ENCODE data around the gene RBBP8NL. TPM values are rescaled to one million over a fixed set of nuclear protein-coding genes. Genes with fewer than 3 reads are reported as not detected.
A peak's percentile ranks its signal among the peaks of the same experiment; 100 is the strongest.

The RBBP8NL gene
- total and polyA plus RNA-seq, 4 donors: 0.21 to 1.3 (median 1.1) TPM

DNA sequence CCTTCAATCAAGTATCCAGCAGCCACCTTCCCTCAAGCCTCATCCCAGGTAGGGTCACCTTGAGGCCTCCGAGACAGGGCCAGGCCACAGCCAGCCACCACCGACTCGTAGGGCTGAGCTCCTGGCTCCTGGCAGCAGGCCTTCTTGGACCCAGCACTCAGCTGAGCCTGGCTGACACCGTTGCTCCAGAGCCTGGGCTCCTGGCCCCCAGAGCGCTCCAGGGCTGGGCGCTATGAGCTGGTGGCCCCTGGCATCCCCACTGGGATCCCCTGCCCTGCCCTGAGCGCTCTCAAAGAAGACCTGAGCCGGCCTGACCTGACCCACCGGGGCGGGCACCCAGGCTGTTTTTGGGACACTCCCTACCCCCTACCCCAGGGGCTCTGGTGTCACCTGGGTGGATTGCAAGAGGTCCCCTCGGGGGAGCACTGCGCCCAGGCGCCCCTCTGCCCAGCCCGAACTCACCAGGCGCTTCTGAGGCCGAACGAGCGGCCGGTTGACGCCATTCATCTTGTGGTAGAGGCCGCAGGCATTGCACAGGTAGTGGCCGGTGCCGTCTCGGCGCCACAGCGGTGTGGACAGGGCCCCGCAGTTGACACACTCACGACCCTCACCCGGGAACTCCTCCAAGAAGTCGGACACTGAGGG, 45.7 kb upstream of the RBBP8NL start:
- no peak overlapping the region for H3K4me3 ChIP-seq
- peaks cover 0 to 47% (median 12%) of the 10 kb centered on the region in 5 donors for H3K4me1 ChIP-seq (ENCODE audit: control insufficient read depth in 5 of 5, insufficient read depth in 5 of 5, low read length in 5 of 5)
- DNase-seq (peak in 1 of 3 donors; percentile 19), ATAC-seq (ENCODE audit: insufficient read depth, low FRiP score) (no peak)
- no peaks in the 10 kb centered on the region for H3K9me3 ChIP-seq (ENCODE audit: control insufficient read depth in 4 of 4, insufficient read depth in 3 of 4, low read length in 3 of 4)
- peaks cover 0 to 27% (median 8%) of the 10 kb centered on the region in 4 donors for H3K36me3 ChIP-seq (ENCODE audit: control insufficient read depth in 4 of 4, insufficient read depth in 4 of 4, low read length in 4 of 4)
- H3K27me3 ChIP-seq (ENCODE audit: control insufficient read depth in 3 of 3, insufficient read depth in 3 of 3, low read length in 2 of 3): peaks cover 2 to 20% (median 15%) of the 10 kb centered on the region in 3 donors
- 61 to 75% methylated on average over 30 of the region's 30 CpGs for WGBS, 2 donors
- TF ChIP-seq, protein P1, sequence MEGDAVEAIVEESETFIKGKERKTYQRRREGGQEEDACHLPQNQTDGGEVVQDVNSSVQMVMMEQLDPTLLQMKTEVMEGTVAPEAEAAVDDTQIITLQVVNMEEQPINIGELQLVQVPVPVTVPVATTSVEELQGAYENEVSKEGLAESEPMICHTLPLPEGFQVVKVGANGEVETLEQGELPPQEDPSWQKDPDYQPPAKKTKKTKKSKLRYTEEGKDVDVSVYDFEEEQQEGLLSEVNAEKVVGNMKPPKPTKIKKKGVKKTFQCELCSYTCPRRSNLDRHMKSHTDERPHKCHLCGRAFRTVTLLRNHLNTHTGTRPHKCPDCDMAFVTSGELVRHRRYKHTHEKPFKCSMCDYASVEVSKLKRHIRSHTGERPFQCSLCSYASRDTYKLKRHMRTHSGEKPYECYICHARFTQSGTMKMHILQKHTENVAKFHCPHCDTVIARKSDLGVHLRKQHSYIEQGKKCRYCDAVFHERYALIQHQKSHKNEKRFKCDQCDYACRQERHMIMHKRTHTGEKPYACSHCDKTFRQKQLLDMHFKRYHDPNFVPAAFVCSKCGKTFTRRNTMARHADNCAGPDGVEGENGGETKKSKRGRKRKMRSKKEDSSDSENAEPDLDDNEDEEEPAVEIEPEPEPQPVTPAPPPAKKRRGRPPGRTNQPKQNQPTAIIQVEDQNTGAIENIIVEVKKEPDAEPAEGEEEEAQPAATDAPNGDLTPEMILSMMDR (IDR thresholded peaks at IDR 0.05; ENCODE audit: control extremely low read depth, extremely low read depth): no peak
- no peak overlapping the region for H3K9ac ChIP-seq (ENCODE audit: insufficient read depth in 1 of 2, low read length in 2 of 2)
- no peak overlapping the region for H3K27ac ChIP-seq (ENCODE audit: low read depth in 1 of 2, low read length in 1 of 2)

DNA sequence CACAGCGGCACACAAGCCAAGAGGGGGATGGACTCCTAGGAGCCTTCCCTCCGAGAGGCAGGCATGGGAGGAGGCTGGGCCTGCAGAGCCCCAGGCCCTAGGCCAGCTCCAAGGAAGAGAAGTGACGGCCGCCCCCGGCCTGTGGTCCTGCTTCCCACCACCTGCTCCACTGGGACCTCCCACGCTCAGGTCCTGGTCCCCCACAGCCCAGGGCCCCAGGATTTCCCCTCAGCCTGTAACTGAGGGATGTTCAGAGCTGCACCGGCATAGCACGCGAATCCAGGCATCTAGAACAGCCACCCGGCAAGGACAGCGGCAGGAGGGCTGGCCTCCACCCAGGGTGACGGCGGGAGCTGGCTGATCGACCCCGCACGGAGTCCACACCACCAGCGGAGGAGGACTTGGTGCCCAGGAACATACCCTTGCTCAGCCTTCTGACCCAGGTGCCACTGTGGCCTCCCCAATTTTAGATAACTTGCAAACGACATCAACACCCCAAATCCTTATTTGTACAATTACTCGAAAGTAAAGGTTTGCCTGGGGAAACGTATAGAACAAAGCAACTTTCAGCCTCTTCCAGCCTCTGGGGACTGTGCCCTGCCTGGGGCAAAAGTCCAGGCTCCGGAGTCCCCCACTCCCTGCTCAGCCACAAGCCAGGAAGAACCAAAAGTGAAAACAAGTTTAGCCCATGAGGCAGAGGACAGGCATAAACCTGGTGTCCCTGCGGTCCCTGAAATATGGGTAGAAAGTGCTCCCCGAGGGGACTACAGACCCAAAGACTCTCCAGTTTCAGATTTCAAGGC, 45.0 kb upstream of the RBBP8NL start:
- 83 to 87% methylated on average over 23 of the region's 23 CpGs for WGBS, 2 donors
- DNase-seq: no peak
- Histone ChIP-seq H3K4me1 (ENCODE audit: control insufficient read depth in 5 of 5, insufficient read depth in 5 of 5, low read length in 5 of 5) (peaks cover 0 to 47% (median 14%) of the 10 kb centered on the region in 5 donors), H3K9ac (ENCODE audit: insufficient read depth in 1 of 2, low read length in 2 of 2) (no peak overlapping the region), H3K27me3 (ENCODE audit: control insufficient read depth in 3 of 3, insufficient read depth in 3 of 3, low read length in 2 of 3) (peaks cover 2 to 20% (median 15%) of the 10 kb centered on the region in 3 donors), H3K27ac (ENCODE audit: low read depth in 1 of 2, low read length in 1 of 2) (peak overlapping the region in 1 of 2 donors; percentile 46), H3K9me3 (ENCODE audit: control insufficient read depth in 4 of 4, insufficient read depth in 3 of 4, low read length in 3 of 4) (no peaks in the 10 kb centered on the region), H3K36me3 (ENCODE audit: control insufficient read depth in 4 of 4, insufficient read depth in 4 of 4, low read length in 4 of 4) (peaks cover 0 to 27% (median 8%) of the 10 kb centered on the region in 4 donors), H3K4me3 (no peak overlapping the region)
- TF ChIP-seq, protein P1 (IDR thresholded peaks at IDR 0.05; ENCODE audit: control extremely low read depth, extremely low read depth): no peak
- no peak for ATAC-seq (ENCODE audit: insufficient read depth, low FRiP score)

DNA sequence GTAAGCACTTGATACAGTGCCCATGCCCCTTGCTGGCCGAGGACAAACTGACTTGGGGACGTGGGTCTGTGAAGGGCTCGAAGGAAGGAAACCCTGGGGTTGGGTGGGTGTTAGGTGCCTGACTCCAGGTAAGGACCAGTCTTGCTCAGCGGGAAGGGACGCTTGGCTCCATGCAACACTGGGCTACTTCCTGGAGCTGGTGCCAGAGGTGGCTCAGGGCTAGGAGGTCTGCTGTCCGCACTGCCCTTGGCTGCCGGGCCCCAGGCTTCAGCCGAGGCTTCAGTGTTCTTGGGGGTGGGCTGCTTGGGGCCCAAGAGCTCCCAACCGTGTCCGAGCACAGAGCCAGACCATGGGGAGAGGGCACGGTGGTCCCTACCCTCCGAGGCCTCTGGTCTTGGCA, 43.1 kb upstream of the RBBP8NL start:
- 72 to 83% methylated on average over 12 of the region's 12 CpGs for WGBS, 2 donors
- peak overlapping the region in 1 of 2 donors; percentile 13 for H3K9ac ChIP-seq (ENCODE audit: insufficient read depth in 1 of 2, low read length in 2 of 2)

More for the DNA sequence above, 43.1 kb upstream of the RBBP8NL start:
- H3K27me3 ChIP-seq (ENCODE audit: control insufficient read depth in 3 of 3, insufficient read depth in 3 of 3, low read length in 2 of 3): peaks cover 2 to 16% (median 15%) of the 10 kb centered on the region in 3 donors
- TF ChIP-seq, protein P1 (IDR thresholded peaks at IDR 0.05; ENCODE audit: control extremely low read depth, extremely low read depth): no peak
- peaks cover 0 to 64% (median 14%) of the 10 kb centered on the region in 5 donors for H3K4me1 ChIP-seq (ENCODE audit: control insufficient read depth in 5 of 5, insufficient read depth in 5 of 5, low read length in 5 of 5)
- H3K27ac ChIP-seq (ENCODE audit: low read depth in 1 of 2, low read length in 1 of 2): no peak overlapping the region
- DNase-seq (no peak), ATAC-seq (ENCODE audit: insufficient read depth, low FRiP score) (no peak)
- no peaks in the 10 kb centered on the region for H3K9me3 ChIP-seq (ENCODE audit: control insufficient read depth in 4 of 4, insufficient read depth in 3 of 4, low read length in 3 of 4)
- no peak overlapping the region for H3K4me3 ChIP-seq
- peaks cover 0 to 41% (median 8%) of the 10 kb centered on the region in 4 donors for H3K36me3 ChIP-seq (ENCODE audit: control insufficient read depth in 4 of 4, insufficient read depth in 4 of 4, low read length in 4 of 4)

Measured in lung (tissue), 12 donors.